DND-41 (cell line): Measurements from ENCODE around the gene WDR38.

Source experiments
- EZH2 ChIP-seq: IDR thresholded peaks from 3 replicates; pipeline ENCODE4 v1.6.1; 2012; ENCODE audit warnings: borderline replicate concordance, low read depth, mild to moderate bottlenecking, moderate library complexity, low read length, inconsistent platforms; ENCODE audit not compliant: severe bottlenecking
- TF ChIP-seq, protein P1 (sequence below): IDR thresholded peaks from 2 replicates; pipeline ENCODE4 v1.5.1; 2012; ENCODE audit warnings: borderline replicate concordance, low read length, moderate library complexity, mild to moderate bottlenecking; ENCODE audit not compliant: poor library complexity, severe bottlenecking; ENCODE audit errors: extremely low read depth

GRCh38 chr9:124897570-124898460, 44.6 kb downstream of the WDR38 start:
- TF ChIP-seq, protein P1, sequence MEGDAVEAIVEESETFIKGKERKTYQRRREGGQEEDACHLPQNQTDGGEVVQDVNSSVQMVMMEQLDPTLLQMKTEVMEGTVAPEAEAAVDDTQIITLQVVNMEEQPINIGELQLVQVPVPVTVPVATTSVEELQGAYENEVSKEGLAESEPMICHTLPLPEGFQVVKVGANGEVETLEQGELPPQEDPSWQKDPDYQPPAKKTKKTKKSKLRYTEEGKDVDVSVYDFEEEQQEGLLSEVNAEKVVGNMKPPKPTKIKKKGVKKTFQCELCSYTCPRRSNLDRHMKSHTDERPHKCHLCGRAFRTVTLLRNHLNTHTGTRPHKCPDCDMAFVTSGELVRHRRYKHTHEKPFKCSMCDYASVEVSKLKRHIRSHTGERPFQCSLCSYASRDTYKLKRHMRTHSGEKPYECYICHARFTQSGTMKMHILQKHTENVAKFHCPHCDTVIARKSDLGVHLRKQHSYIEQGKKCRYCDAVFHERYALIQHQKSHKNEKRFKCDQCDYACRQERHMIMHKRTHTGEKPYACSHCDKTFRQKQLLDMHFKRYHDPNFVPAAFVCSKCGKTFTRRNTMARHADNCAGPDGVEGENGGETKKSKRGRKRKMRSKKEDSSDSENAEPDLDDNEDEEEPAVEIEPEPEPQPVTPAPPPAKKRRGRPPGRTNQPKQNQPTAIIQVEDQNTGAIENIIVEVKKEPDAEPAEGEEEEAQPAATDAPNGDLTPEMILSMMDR, result no peak
- no peak for TF ChIP-seq EZH2
